Memory B cell (primary cell): ENCODE measurements around the gene OR6V1.
A peak's percentile ranks its signal among the peaks of the same experiment; 100 is the strongest.
"Not testable (repeated sequence)": the region's sequence is repeated elsewhere in the genome, so short reads cannot be mapped to it uniquely, and the experiment has no call there.

Experiments
- ATAC-seq: fragments of 150-1000 bp; cut with Tn5 transposase; 2 replicates; pipeline ENCODE4 v1.10.0; 2021; ENCODE audit warnings: low read depth, mild to moderate bottlenecking, moderate library complexity
- DNase-seq, 2 donors: peaks; one replicate each; pipeline ENCODE4 v3.0.0; 2022; ENCODE audit warnings: low spot score in 2 of 2
- H3K27ac Mint-ChIP-seq: one replicate; pipeline ENCODE4 v1.8.0; 2022; ENCODE audit warnings: mild to moderate bottlenecking, moderate library complexity, mixed read lengths
- H3K27me3 Mint-ChIP-seq: one replicate; pipeline ENCODE4 v1.8.0; 2022; ENCODE audit warnings: mixed read lengths
- H3K36me3 Mint-ChIP-seq: one replicate; pipeline ENCODE4 v1.8.0; 2022; ENCODE audit warnings: mild to moderate bottlenecking, mixed read lengths
- H3K4me1 Mint-ChIP-seq: one replicate; pipeline ENCODE4 v1.8.0; 2022; ENCODE audit warnings: mixed read lengths
- H3K4me3 Mint-ChIP-seq: one replicate; pipeline ENCODE4 v1.8.0; 2022; ENCODE audit warnings: mild to moderate bottlenecking, moderate library complexity, mixed read lengths
- H3K9me3 Mint-ChIP-seq: one replicate; pipeline ENCODE4 v1.8.0; 2022; ENCODE audit warnings: mixed read lengths

The OR6V1 gene

DNA sequence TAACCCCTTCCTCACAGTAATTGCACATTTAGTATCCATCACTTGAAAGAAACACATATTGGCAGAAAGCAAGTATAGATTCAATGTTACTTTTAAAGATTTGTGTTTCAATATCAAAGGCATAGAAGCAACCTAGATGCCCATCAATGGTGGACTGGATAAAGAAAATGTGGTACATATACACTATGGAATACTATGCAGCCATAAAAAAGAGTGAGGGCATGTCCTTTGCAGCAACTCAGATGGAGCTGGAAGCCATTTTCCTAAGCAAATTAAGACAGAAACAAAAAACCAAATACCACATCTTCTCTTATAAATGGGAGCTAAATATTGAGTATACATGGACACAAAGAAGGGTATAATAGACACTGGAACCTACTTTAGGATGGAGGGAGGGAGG, 3.6 kb downstream of the OR6V1 start:
- Mint-ChIP-seq H3K27me3 (no peaks in the 10 kb centered on the region), H3K27ac (no peak overlapping the region), H3K4me1 (peaks cover 7% of the 10 kb centered on the region), H3K36me3 (no peaks in the 10 kb centered on the region), H3K9me3 (no peaks in the 10 kb centered on the region), H3K4me3 (no peak overlapping the region)
- DNase-seq (no peak), ATAC-seq (no peak)

DNA sequence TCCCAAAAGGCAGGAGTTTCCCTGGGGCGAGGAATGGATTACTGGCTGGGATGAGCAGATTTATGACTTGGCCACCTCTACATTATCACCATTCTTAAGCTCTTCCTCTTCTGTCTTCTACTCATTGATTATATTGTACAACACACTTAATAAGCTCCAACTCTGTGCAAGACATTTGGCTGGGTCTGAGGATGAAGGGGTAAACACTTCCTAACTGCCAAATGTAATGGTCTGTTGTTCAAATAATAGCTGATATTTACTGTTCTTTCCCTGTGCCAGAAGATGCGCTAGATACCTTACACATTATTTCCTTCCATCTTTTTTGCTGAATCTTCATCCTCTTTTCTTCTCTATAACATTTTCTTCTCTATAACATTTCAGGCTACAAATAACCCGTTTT, 11.6 kb downstream of the OR6V1 start:
- Mint-ChIP-seq H3K36me3 (peaks cover 2% of the 10 kb centered on the region), H3K4me1 (peaks cover 10% of the 10 kb centered on the region), H3K27ac (no peak overlapping the region), H3K9me3 (peaks cover 6% of the 10 kb centered on the region), H3K27me3 (no peaks in the 10 kb centered on the region), H3K4me3 (no peak overlapping the region)
- DNase-seq (no peak), ATAC-seq (no peak)

DNA sequence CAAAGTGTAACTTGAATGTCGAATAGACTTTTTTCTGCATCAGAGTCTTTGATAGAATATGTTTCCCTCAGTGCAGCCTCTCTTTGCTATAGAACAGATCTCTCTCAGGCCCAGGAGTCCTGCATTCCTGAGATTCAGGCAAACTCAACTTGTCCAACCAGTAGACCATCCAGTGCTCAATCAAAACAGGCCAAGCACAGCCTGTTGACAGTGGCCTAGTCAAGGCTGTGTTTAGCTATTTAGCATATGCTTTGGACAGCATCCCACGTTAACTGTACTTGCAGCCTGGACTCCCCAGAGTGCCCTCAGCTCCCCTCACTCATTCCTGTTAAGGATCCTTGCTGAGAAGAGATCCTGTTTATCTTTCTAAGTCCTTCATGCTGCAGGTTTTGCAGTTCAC, 16.3 kb downstream of the OR6V1 start:
- Mint-ChIP-seq H3K4me1 (peaks cover 6% of the 10 kb centered on the region), H3K36me3 (peaks cover 2% of the 10 kb centered on the region), H3K9me3 (peaks cover 4% of the 10 kb centered on the region), H3K4me3 (no peak overlapping the region), H3K27me3 (peaks cover 7% of the 10 kb centered on the region), H3K27ac (no peak overlapping the region)
- no peak for DNase-seq
- ATAC-seq: no peak

DNA sequence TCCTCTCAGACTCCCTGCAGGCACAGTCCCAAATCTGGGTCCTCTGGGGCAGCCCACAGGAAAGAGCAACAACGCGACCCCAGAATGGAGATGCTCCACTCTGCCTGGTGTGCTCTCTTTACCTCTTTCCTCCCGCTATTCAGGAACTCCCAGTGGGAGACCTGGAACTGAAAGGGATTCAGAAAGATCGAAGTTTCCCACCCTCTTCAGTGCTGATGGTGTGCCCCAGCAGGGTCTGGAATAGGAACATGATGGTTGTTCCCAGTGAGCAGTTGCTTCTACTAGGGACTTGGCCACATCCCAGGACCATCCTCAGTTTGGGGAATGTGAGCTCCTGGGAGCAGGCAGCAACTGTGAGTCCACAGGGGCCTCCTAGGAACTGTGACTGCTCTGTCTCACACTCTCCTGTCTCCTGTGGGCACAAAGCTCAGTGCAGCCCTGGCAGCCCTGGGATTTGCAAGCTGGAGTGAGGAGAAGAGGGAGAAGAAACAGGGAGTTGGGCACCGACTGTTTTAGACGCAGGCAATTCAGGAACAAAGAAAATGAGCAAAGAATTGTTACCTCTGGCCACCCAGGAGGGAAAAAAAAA, 17.9 kb downstream of the OR6V1 start:
- H3K4me1 Mint-ChIP-seq: peaks cover 8% of the 10 kb centered on the region
- H3K36me3 Mint-ChIP-seq: peaks cover 2% of the 10 kb centered on the region
- DNase-seq (no peak), ATAC-seq (no peak)
- H3K4me3 Mint-ChIP-seq: no peak overlapping the region
- H3K27ac Mint-ChIP-seq: no peak overlapping the region
- H3K9me3 Mint-ChIP-seq: peaks cover 2% of the 10 kb centered on the region
- peaks cover 7% of the 10 kb centered on the region for H3K27me3 Mint-ChIP-seq

DNA sequence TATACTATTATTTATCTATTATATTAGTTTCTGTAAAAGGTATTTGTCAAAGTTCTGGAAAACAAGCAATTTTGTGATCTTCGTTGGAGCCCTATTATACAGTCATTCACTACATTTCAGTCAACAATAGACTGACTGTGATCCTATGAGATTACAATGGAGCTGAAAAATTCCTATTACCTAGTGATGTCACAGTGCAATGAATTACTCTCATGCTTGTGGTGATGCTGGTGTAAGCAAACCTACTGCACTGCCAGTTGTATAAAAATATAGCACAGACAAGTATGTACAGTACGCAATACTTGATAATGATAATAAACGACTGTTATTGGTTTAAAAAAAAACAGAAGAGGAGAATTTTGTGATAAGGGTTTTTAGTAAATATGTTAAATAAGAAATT, 21.4 kb downstream of the OR6V1 start:
- H3K27ac Mint-ChIP-seq: no peak overlapping the region
- H3K4me3 Mint-ChIP-seq: no peak overlapping the region
- ATAC-seq: no peak
- peaks cover 2% of the 10 kb centered on the region for H3K9me3 Mint-ChIP-seq
- H3K27me3 Mint-ChIP-seq: peaks cover 7% of the 10 kb centered on the region
- peaks cover 2% of the 10 kb centered on the region for H3K36me3 Mint-ChIP-seq
- H3K4me1 Mint-ChIP-seq: peaks cover 14% of the 10 kb centered on the region
- no peak for DNase-seq

DNA sequence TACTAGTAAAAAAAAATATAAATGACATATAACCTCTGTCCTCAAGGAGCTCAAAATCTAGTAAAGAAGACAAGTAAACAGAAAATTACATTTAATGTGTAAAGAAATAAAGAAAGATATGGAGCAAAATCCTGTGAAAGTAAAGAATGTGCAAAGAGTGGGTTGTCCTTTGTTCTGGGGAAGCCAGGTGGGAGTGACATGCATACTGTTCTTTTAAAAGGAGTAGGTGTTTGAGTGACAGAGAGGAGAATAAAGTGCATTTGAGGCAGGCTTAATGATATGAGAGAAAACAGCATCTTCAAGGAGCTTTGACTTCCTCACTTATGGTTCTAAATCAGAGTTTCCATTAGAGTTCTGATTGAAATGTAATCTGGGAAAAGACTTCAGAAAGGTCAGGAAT, 22.0 kb downstream of the OR6V1 start:
- Mint-ChIP-seq H3K36me3 (peaks cover 6% of the 10 kb centered on the region), H3K27me3 (peaks cover 7% of the 10 kb centered on the region), H3K4me1 (peaks cover 10% of the 10 kb centered on the region), H3K9me3 (peaks cover 4% of the 10 kb centered on the region), H3K4me3 (no peak overlapping the region), H3K27ac (no peak overlapping the region)
- DNase-seq (no peak), ATAC-seq (no peak)

DNA sequence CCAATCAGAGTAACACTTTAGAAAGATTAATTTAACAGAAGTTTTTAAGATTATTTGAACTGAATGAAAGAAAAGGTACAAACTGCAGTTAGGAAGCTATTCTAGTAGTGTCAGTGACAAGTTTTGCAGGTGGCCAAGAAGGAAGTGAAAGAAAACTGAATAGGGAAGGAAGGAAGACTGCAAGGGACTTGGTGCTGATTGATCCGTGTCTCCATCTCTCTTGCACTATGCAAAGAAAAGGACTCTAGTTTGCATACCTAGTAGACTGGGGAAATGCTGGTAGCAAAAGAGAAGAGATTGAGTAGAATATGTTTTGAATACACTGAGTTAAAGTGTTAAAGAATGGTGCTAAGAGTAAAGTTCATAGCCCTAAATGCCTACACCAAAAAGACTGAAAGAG, 33.0 kb downstream of the OR6V1 start:
- H3K27me3 Mint-ChIP-seq: no peaks in the 10 kb centered on the region
- H3K27ac Mint-ChIP-seq: peak overlapping the region; percentile 49
- H3K9me3 Mint-ChIP-seq: peaks cover 20% of the 10 kb centered on the region
- ATAC-seq: peak; percentile 97
- H3K36me3 Mint-ChIP-seq: peaks cover 9% of the 10 kb centered on the region
- H3K4me3 Mint-ChIP-seq: peak overlapping the region; percentile 54
- peaks cover 27% of the 10 kb centered on the region for H3K4me1 Mint-ChIP-seq
- peak in 1 of 2 donors; percentile 61 for DNase-seq

DNA sequence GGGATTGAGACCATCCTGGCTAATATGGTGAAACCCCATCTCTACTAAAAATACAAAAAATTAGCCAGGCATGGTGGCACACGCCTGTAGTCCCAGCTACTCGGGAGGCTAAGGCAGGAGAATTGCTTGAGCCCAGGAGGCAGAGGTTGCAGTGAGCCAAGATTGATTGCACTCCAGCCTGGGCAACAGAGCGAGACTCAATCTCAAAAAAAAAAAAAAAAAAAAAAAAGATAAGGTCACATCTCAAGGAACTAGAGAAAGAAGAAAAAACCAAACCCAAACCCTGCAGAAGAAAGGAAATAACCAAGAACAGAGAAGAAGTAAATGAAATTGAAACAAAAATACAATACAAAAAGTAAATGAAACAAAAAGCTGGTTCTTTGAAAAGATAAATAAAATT, 33.5 kb downstream of the OR6V1 start:
- ATAC-seq: peak; percentile 39
- H3K27me3 Mint-ChIP-seq, H3K36me3 Mint-ChIP-seq: not testable (repeated sequence)
- peaks cover 20% of the 10 kb centered on the region for H3K9me3 Mint-ChIP-seq
- DNase-seq: peak in 1 of 2 donors; percentile 15
- peak overlapping the region; percentile 49 for H3K27ac Mint-ChIP-seq
- H3K4me3 Mint-ChIP-seq: peak overlapping the region; percentile 54
- peaks cover 27% of the 10 kb centered on the region for H3K4me1 Mint-ChIP-seq

DNA sequence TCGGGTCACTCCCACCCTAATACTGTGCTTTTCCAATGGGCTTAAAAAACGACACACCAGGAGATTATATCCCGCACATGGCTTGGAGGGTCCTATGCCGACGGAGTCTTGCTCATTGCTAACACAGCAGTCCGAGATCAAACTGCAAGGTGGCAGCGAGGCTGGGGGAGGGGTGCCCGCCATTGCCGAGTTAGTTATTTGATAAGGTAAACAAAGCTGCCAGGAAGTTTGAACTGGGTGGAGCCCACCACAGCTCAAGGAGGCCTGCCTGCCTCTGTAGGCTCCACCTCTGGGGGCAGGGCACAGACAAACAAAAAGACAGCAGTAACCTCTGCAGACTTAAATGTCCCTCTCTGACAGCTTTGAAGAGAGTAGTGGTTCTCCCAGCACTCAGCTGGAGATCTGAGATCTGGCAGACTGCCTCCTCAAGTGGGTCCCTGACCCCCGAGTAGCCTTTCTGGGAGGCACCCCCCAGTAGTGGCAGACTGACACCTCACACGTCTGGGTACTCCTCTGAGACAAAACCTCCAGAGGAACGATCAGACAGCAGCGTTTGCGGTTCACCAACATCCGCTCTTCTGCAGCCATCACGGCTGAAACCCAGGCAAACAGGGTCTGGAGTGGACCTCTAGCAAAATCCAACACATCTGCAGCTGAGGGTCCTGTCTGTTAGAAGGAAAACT, 36.5 kb downstream of the OR6V1 start:
- not testable (repeated sequence) for H3K4me3 Mint-ChIP-seq, H3K27me3 Mint-ChIP-seq

DNA sequence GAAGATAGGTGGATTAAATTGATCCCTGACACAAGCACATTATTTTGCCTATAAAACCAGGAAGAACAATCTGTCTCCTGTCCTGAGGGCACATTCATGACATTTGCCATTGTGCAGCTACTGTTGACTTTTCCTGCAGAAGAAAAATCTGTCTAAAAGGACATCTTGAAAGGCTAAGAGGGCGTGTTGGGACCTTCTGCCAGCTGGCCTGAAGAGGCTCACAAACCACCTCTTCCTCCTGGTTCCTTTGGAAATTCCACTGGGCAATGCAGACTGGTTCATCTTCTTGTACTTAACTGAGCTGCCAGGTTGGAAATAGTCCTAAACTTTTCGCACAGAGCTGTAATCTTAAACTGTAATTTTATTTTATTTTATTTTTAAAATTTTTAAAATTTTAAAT, 44.0 kb downstream of the OR6V1 start:
- no peak for DNase-seq
- peaks cover 12% of the 10 kb centered on the region for H3K36me3 Mint-ChIP-seq
- no peak overlapping the region for H3K27ac Mint-ChIP-seq
- no peak overlapping the region for H3K4me3 Mint-ChIP-seq
- ATAC-seq: no peak
- H3K4me1 Mint-ChIP-seq: no peaks in the 10 kb centered on the region
- H3K27me3 Mint-ChIP-seq: no peaks in the 10 kb centered on the region
- H3K9me3 Mint-ChIP-seq: peaks cover 25% of the 10 kb centered on the region

More for the DNA sequence above, 36.5 kb downstream of the OR6V1 start:
- H3K36me3 Mint-ChIP-seq, ATAC-seq, DNase-seq, H3K27ac Mint-ChIP-seq: not testable (repeated sequence)
- peaks cover 10% of the 10 kb centered on the region for H3K9me3 Mint-ChIP-seq
- peaks cover 24% of the 10 kb centered on the region for H3K4me1 Mint-ChIP-seq

DNA sequence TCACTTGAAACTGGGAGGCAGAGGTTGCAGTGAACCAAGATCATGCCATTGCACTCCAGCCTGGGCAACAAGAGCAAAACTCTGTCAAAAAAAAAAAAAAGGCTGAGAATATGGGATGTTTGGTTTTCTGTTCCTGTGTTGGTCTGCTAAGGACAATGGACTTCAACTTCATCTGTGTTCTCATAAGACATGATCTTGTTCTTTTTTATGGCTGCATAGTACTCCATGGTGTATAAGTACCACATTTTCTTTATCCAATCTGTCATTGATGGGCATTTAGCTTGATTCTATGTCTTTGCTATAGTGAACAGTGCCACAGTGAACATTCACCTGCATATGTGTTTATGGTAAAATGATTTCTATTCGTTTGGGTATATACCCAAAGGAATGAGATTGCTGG, 47.4 kb downstream of the OR6V1 start:
- not testable (repeated sequence) for DNase-seq, H3K4me3 Mint-ChIP-seq, ATAC-seq, H3K27ac Mint-ChIP-seq, H3K4me1 Mint-ChIP-seq, H3K27me3 Mint-ChIP-seq
- peaks cover 25% of the 10 kb centered on the region for H3K9me3 Mint-ChIP-seq
- H3K36me3 Mint-ChIP-seq: peaks cover 12% of the 10 kb centered on the region
